ENCODE measurements around the gene PTPRD. TPM values are rescaled to one million over a fixed set of nuclear protein-coding genes. Genes with fewer than 3 reads are reported as not detected.

The PTPRD gene
- total and polyA plus RNA-seq, 2 donors (not counting 1 experiment from before 2014, with no cell fraction given): 0.35 to 4.8 TPM

DNA sequence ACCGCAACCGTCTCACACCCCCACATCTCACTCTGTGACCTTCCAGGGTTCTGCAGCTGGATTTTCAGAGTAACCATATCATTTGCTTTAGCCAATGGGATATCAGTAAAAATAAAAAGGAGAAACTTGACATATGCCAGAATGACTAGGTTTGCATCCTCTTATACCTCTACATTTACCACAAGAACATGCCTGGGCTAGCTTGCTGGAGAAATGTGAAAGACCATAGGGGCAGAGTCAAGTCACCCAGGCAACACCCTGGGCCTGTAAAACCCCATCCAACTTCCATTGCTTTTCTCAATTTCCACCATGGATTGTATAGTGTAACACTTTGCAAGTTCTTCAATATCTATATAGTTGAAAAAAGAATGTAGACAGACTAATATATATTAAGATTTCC, 731.1 kb downstream of the PTPRD start:
- no peak for TF ChIP-seq EZH2 (IDR thresholded peaks at IDR 0.05; ENCODE audit: low read length, missing control alignments)
- TF ChIP-seq, protein P1, sequence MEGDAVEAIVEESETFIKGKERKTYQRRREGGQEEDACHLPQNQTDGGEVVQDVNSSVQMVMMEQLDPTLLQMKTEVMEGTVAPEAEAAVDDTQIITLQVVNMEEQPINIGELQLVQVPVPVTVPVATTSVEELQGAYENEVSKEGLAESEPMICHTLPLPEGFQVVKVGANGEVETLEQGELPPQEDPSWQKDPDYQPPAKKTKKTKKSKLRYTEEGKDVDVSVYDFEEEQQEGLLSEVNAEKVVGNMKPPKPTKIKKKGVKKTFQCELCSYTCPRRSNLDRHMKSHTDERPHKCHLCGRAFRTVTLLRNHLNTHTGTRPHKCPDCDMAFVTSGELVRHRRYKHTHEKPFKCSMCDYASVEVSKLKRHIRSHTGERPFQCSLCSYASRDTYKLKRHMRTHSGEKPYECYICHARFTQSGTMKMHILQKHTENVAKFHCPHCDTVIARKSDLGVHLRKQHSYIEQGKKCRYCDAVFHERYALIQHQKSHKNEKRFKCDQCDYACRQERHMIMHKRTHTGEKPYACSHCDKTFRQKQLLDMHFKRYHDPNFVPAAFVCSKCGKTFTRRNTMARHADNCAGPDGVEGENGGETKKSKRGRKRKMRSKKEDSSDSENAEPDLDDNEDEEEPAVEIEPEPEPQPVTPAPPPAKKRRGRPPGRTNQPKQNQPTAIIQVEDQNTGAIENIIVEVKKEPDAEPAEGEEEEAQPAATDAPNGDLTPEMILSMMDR (conservative IDR thresholded peaks at IDR 0.05 in 1 of 2, IDR thresholded peaks at IDR 0.05 in 1 of 2; ENCODE audit: low read depth in 1 of 2, low read length in 2 of 2): no peak
- H3K36me3 ChIP-seq (ENCODE audit: control insufficient read depth, insufficient read depth, low read length): no peaks in the 10 kb centered on the region
- no peak overlapping the region for H3K9ac ChIP-seq (ENCODE audit: insufficient read depth, low read length)
- no peak for DNase-seq (ENCODE audit: low read depth in 2 of 2)
- H3K9me3 ChIP-seq (ENCODE audit: control insufficient read depth, insufficient read depth, low read depth, low read length): no peaks in the 10 kb centered on the region
- H3K4me1 ChIP-seq (ENCODE audit: control insufficient read depth, extremely low read depth, insufficient read depth, low read length): no peaks in the 10 kb centered on the region
- no peaks in the 10 kb centered on the region for H4K20me1 ChIP-seq (ENCODE audit: control insufficient read depth, extremely low read depth, insufficient read depth, low read length)
- no peak overlapping the region for H3K4me3 ChIP-seq (replicated peaks in 1 of 4; ENCODE audit: control extremely low read depth in 1 of 4, insufficient read depth in 1 of 4, low read depth in 3 of 4, low read length in 4 of 4)
- no peaks in the 10 kb centered on the region for H3K79me2 ChIP-seq (ENCODE audit: control insufficient read depth, insufficient read depth, low read length)
- no peak overlapping the region for H3K4me2 ChIP-seq (ENCODE audit: extremely low read depth, insufficient read depth, low read length)
- no peak overlapping the region for H2AFZ ChIP-seq (ENCODE audit: low read length)
- no peaks in the 10 kb centered on the region for H3K27me3 ChIP-seq (ENCODE audit: control insufficient read depth, insufficient read depth, low read length)
- no peak overlapping the region for H3K27ac ChIP-seq (ENCODE audit: insufficient read depth, low read length)

DNA sequence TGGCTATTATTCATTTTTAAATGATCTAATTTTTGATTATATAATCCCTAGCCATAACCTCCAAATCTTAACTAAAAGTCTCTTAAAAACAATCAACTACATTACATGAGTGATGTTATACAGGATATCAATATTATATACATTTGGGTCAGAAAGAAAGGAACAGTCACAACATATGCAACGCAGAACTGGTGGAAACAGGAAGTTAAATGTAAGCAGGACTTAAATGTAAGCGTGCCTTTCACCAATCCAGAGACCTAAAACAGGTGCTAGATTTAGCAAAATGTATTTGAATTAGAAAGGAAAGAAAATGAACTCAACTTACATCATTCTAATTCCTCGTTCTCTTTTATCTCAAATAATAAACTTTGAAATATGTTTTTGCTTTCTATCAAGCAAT, 738.5 kb downstream of the PTPRD start:
- H3K4me3 ChIP-seq (replicated peaks in 1 of 4; ENCODE audit: control extremely low read depth in 1 of 4, insufficient read depth in 1 of 4, low read depth in 3 of 4, low read length in 4 of 4): no peak overlapping the region
- H3K79me2 ChIP-seq (ENCODE audit: control insufficient read depth, insufficient read depth, low read length): no peaks in the 10 kb centered on the region
- TF ChIP-seq, protein P1 (conservative IDR thresholded peaks at IDR 0.05 in 1 of 2, IDR thresholded peaks at IDR 0.05 in 1 of 2; ENCODE audit: low read depth in 1 of 2, low read length in 2 of 2): no peak
- no peak for TF ChIP-seq EZH2 (IDR thresholded peaks at IDR 0.05; ENCODE audit: low read length, missing control alignments)
- no peaks in the 10 kb centered on the region for H3K4me1 ChIP-seq (ENCODE audit: control insufficient read depth, extremely low read depth, insufficient read depth, low read length)
- H3K4me2 ChIP-seq (ENCODE audit: extremely low read depth, insufficient read depth, low read length): no peak overlapping the region
- no peaks in the 10 kb centered on the region for H4K20me1 ChIP-seq (ENCODE audit: control insufficient read depth, extremely low read depth, insufficient read depth, low read length)
- H3K27me3 ChIP-seq (ENCODE audit: control insufficient read depth, insufficient read depth, low read length): no peaks in the 10 kb centered on the region
- no peak for DNase-seq (ENCODE audit: low read depth in 2 of 2)
- no peak overlapping the region for H3K27ac ChIP-seq (ENCODE audit: insufficient read depth, low read length)
- no peaks in the 10 kb centered on the region for H3K9me3 ChIP-seq (ENCODE audit: control insufficient read depth, insufficient read depth, low read depth, low read length)
- no peak overlapping the region for H3K9ac ChIP-seq (ENCODE audit: insufficient read depth, low read length)
- H3K36me3 ChIP-seq (ENCODE audit: control insufficient read depth, insufficient read depth, low read length): no peaks in the 10 kb centered on the region
- H2AFZ ChIP-seq (ENCODE audit: low read length): no peak overlapping the region

DNA sequence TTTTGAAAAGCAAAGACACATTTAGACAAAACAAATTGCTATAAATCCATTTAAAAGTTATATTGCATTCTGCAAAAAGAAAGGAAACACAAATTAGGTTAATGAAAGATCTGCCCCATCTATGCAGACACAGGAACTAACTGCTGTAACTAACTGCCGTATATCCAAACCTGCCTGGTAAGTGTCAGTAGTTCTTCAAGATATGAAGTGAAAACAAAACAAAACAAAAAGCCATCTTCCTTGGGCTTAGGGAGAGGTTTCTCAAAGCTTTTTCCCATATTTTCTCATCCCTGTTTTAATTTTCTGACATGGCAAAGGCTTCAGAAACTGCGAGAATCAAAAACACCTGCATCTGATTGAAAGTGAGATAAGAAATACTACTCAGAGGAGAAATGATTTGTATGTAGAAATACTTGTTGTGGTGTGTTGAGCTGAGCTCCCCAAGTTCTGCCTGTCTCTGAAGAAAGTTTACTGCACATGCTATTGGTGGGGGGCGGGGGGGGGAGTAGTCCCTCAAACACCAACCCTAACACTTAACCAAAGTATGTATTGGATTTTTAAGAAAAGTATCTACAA, 750.5 kb downstream of the PTPRD start:
- Histone ChIP-seq H3K36me3 (ENCODE audit: control insufficient read depth, insufficient read depth, low read length) (no peaks in the 10 kb centered on the region), H3K4me3 (replicated peaks in 1 of 4; ENCODE audit: control extremely low read depth in 1 of 4, insufficient read depth in 1 of 4, low read depth in 3 of 4, low read length in 4 of 4) (no peak overlapping the region), H3K27me3 (ENCODE audit: control insufficient read depth, insufficient read depth, low read length) (no peaks in the 10 kb centered on the region), H3K9me3 (ENCODE audit: control insufficient read depth, insufficient read depth, low read depth, low read length) (no peaks in the 10 kb centered on the region), H3K79me2 (ENCODE audit: control insufficient read depth, insufficient read depth, low read length) (no peaks in the 10 kb centered on the region), H3K4me2 (ENCODE audit: extremely low read depth, insufficient read depth, low read length) (no peak overlapping the region), H3K4me1 (ENCODE audit: control insufficient read depth, extremely low read depth, insufficient read depth, low read length) (no peaks in the 10 kb centered on the region), H3K27ac (ENCODE audit: insufficient read depth, low read length) (no peak overlapping the region), H4K20me1 (ENCODE audit: control insufficient read depth, extremely low read depth, insufficient read depth, low read length) (no peaks in the 10 kb centered on the region), H2AFZ (ENCODE audit: low read length) (no peak overlapping the region), H3K9ac (ENCODE audit: insufficient read depth, low read length) (no peak overlapping the region)
- TF ChIP-seq, protein P1 (conservative IDR thresholded peaks at IDR 0.05 in 1 of 2, IDR thresholded peaks at IDR 0.05 in 1 of 2; ENCODE audit: low read depth in 1 of 2, low read length in 2 of 2): no peak
- no peak for DNase-seq (ENCODE audit: low read depth in 2 of 2)

Data from fibroblast of lung (primary cell).